NCI-H2227 (cell line): ENCODE data around the gene RFC1.

Experiments used
- DNase-seq: peaks from one replicate; lab custom pipeline; 2025; ENCODE audit not compliant: unreplicated experiment; lab: John Stamatoyannopoulos, UW

RFC1 gene

DNA sequence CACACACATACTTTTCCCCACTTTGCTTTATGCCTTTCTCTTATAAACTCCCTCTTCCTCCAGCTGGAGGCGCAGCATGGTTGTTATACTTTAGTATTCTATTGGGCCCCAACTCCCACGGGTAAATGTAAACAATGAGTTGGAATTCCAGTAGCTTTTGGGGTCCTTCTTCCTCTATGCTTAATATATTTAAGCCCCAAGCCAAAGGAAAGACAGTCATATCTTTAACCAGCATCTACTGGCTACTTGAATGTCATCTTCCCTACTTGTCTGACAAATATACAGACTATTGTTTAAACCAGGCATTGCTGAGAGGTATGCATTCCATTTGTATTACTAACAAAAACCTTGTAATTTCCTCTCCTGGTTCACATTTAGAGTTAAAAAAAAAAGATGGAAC, 110.9 kb downstream of the RFC1 start:
- DNase-seq: no peak

DNA sequence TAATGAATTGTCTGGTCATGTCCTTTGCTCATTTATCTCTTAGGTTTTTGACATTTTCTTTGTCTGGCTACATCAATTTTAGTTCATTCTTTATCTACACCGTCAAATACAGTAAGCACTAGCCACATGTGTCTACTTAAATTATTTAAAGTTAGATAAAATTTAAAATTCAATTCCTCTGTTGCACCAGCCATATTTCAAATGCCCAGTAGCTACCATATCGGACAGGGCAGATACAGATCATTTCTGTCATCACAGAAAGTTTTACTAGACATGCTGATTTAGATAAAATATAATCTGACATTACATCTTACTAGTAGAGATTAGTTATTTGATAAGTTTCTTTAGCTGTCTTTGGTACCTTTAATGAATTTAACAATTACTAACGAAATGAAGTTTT, 122.7 kb downstream of the RFC1 start:
- DNase-seq: no peak
